Anterior cingulate cortex (tissue), 58 donors: Measurements from ENCODE around the gene PSMA5.
"Not testable (repeated sequence)": the region's sequence is repeated elsewhere in the genome, so short reads cannot be mapped to it uniquely, and the experiment has no call there.

ENCODE experiments used
- DNase-seq, 58 donors: peaks; one replicate each; lab custom pipeline; 2025; lab: John Stamatoyannopoulos, UW

PSMA5 gene

GRCh38 chr1:109393617-109394233, 32.5 kb downstream of the PSMA5 start:
- no peak for DNase-seq

- DNase-seq = peak in 45 of 58 donors; percentile 16 to 89 (median 55)
Measured at GRCh38 chr1:109392788-109393616, 33.2 kb downstream of the PSMA5 start.

- DNase-seq = peak in 31 of 58 donors; percentile 8 to 79 (median 45)
Measured at GRCh38 chr1:109392037-109392787, 34.0 kb downstream of the PSMA5 start.

- no peak for DNase-seq
Measured at GRCh38 chr1:109391626-109392025, 34.6 kb downstream of the PSMA5 start.

GRCh38 chr1:109391157-109391556, 35.1 kb downstream of the PSMA5 start:
- DNase-seq = no peak

- no peak for DNase-seq
Measured at GRCh38 chr1:109389638-109390341, 36.5 kb downstream of the PSMA5 start.

- DNase-seq = peak in 2 of 58 donors; percentile 1 to 9
Measured at GRCh38 chr1:109388884-109389637, 37.2 kb downstream of the PSMA5 start.

- no peak for DNase-seq
Measured at GRCh38 chr1:109388208-109388711, 38.0 kb downstream of the PSMA5 start.

GRCh38 chr1:109386054-109386717, 40.1 kb downstream of the PSMA5 start:
- DNase-seq = no peak

GRCh38 chr1:109385417-109385816, 40.8 kb downstream of the PSMA5 start:
- peak in 31 of 58 donors; percentile 8 to 75 (median 44) for DNase-seq

GRCh38 chr1:109383854-109384253, 42.4 kb downstream of the PSMA5 start:
- DNase-seq = peak in 5 of 58 donors; percentile 11 to 25 (median 21)

- no peak for DNase-seq
Measured at GRCh38 chr1:109383087-109383779, 43.0 kb downstream of the PSMA5 start.

GRCh38 chr1:109381573-109381972, 44.7 kb downstream of the PSMA5 start:
- DNase-seq = no peak

- no peak for DNase-seq
Measured at GRCh38 chr1:109379907-109380306, 46.3 kb downstream of the PSMA5 start.

GRCh38 chr1:109379422-109379821, 46.8 kb downstream of the PSMA5 start:
- DNase-seq = no peak

- DNase-seq = no peak
Measured at GRCh38 chr1:109377698-109378097, 48.5 kb downstream of the PSMA5 start.

GRCh38 chr1:109373696-109374095, 52.6 kb downstream of the PSMA5 start:
- DNase-seq = not testable (repeated sequence)

- peak in 1 of 58 donors; percentile 19 for DNase-seq
Measured at GRCh38 chr1:109373126-109373525, 53.1 kb downstream of the PSMA5 start.
